GM12865 (cell line): ENCODE data around the gene YTHDF2.
"Not testable (repeated sequence)": the region's sequence is repeated elsewhere in the genome, so short reads cannot be mapped to it uniquely, and the experiment has no call there.

Source experiments
- DNase-seq: peaks from one replicate; pipeline ENCODE4 v3.0.0; 2010; ENCODE audit warnings: low read depth
- H3K4me3 ChIP-seq: 2 replicates; pipeline ENCODE4 v1.5.1; 2011; ENCODE audit warnings: mild to moderate bottlenecking, low read depth, low read length, control low read depth
- CTCF ChIP-seq: IDR thresholded peaks from 2 replicates; pipeline ENCODE4 v1.5.1; 2011; ENCODE audit warnings: low read length, control low read depth, low read depth, inconsistent platforms; ENCODE audit not compliant: insufficient read depth; ENCODE audit errors: missing control alignments

YTHDF2 gene

GRCh38 chr1:28736450-28737306, at the start of gene YTHDF2:
Gene YTHDF2, plus strand, starts transcription at chr1:28736940. Its CDS starts 181 bp downstream, at chr1:28737121.
- peak within 1 kb of the TSS; percentile 99 for H3K4me3 ChIP-seq
- TF ChIP-seq CTCF: peak; percentile 85
- DNase-seq: peak; percentile 99

- not testable (repeated sequence) for H3K4me3 ChIP-seq, DNase-seq
Measured at GRCh38 chr1:28691627-28692026, 45.1 kb upstream of the YTHDF2 start.

- no peak for TF ChIP-seq CTCF
- DNase-seq: no peak
- H3K4me3 ChIP-seq: no peak overlapping the region
Measured at GRCh38 chr1:28703629-28704028, 33.1 kb upstream of the YTHDF2 start.

- no peak for TF ChIP-seq CTCF
- no peak for DNase-seq
- H3K4me3 ChIP-seq: no peak overlapping the region
Measured at GRCh38 chr1:28716336-28716735, 20.4 kb upstream of the YTHDF2 start.

GRCh38 chr1:28718166-28718565, 18.6 kb upstream of the YTHDF2 start:
- no peak for DNase-seq
- no peak overlapping the region for H3K4me3 ChIP-seq
- TF ChIP-seq CTCF: no peak

- no peak for TF ChIP-seq CTCF
- H3K4me3 ChIP-seq: no peak overlapping the region
- DNase-seq: no peak
Measured at GRCh38 chr1:28718586-28719331, 18.0 kb upstream of the YTHDF2 start.

GRCh38 chr1:28719332-28719619, 17.5 kb upstream of the YTHDF2 start:
- DNase-seq: no peak
- H3K4me3 ChIP-seq: no peak overlapping the region
- TF ChIP-seq CTCF: no peak
